GM23338 (cell line): ENCODE measurements around the gene DFFA.

Experiments used
- EZH2phosphoT487 ChIP-seq: fragments of 200-600 bp; sonication (generic); IDR thresholded peaks from one replicate; pipeline ENCODE4 v1.8.1; 2018; ENCODE audit warnings: antibody characterized with exemption; ENCODE audit not compliant: unreplicated experiment
- POLR2AphosphoS5 ChIP-seq: IDR thresholded peaks from 2 replicates; pipeline ENCODE4 v1.6.1; 2016; ENCODE audit warnings: antibody characterized with exemption, low read depth
- TF ChIP-seq, protein P1 (sequence below), 2 experiments: fragments of 200-600 bp in 1 of 2; sonication (generic) in 1 of 2; conservative IDR thresholded peaks; 2 replicates each; pipeline versions ENCODE4 v1.5.1 to v1.6.1; 2016 to 2017; ENCODE audit warnings: antibody characterized with exemption in 2 of 2, low read depth in 2 of 2, mild to moderate bottlenecking in 2 of 2, moderate library complexity in 1 of 2

DNA sequence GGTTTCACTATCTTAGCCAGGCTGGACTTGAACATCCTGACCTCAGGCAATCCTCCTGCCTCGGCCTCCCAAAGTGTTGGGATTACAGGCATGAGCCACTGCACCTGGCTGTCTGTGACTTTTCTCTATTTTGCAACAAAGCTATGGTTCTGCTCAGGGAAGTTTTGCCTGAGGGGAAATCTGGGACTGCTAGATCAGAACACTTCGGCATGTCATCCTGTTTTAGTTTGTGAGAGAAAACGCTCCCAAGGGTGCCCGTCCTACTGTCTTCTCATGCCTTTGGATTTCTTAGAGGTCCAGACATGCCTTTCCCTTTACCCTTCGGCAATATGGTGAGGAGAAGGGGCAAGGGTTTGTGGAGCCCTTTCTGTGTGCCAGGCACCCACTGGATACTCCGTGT is 28.1 kb downstream of the DFFA start:
- TF ChIP-seq EZH2phosphoT487 = no peak
- TF ChIP-seq, protein P1, sequence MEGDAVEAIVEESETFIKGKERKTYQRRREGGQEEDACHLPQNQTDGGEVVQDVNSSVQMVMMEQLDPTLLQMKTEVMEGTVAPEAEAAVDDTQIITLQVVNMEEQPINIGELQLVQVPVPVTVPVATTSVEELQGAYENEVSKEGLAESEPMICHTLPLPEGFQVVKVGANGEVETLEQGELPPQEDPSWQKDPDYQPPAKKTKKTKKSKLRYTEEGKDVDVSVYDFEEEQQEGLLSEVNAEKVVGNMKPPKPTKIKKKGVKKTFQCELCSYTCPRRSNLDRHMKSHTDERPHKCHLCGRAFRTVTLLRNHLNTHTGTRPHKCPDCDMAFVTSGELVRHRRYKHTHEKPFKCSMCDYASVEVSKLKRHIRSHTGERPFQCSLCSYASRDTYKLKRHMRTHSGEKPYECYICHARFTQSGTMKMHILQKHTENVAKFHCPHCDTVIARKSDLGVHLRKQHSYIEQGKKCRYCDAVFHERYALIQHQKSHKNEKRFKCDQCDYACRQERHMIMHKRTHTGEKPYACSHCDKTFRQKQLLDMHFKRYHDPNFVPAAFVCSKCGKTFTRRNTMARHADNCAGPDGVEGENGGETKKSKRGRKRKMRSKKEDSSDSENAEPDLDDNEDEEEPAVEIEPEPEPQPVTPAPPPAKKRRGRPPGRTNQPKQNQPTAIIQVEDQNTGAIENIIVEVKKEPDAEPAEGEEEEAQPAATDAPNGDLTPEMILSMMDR (conservative IDR thresholded peaks at IDR 0.05; ENCODE audit: low read depth in 2 of 2) = no peak
- no peak for TF ChIP-seq POLR2AphosphoS5
